Brain microvascular endothelial cell (primary cell): ENCODE measurements around the gene MAMSTR.

Experiments used
- DNase-seq: peaks from one replicate; pipeline ENCODE4 v3.0.0-alpha.2; 2020
- H3K27ac ChIP-seq: fragments of 250-450 bp; sonication (Bioruptor Pico); 2 replicates; pipeline ENCODE4 v1.5.1; 2020; ENCODE audit warnings: mild to moderate bottlenecking, moderate library complexity
- H3K27me3 ChIP-seq: fragments of 250-450 bp; sonication (Bioruptor Pico); replicated peaks from 2 replicates; pipeline ENCODE4 v1.5.1; 2020; ENCODE audit warnings: mild to moderate bottlenecking
- H3K36me3 ChIP-seq: fragments of 250-450 bp; sonication (Bioruptor Pico); replicated peaks from 2 replicates; pipeline ENCODE4 v1.5.1; 2020; ENCODE audit warnings: mild to moderate bottlenecking
- H3K4me3 ChIP-seq: 2 replicates; pipeline ENCODE4 v1.5.1; 2011; ENCODE audit warnings: low read depth, mild to moderate bottlenecking, control low read depth, low read length, moderate library complexity
- in situ Hi-C: cut with HindIII; loops from 2 replicates; pipeline ENCODE4 v1.10.0; 2017; ENCODE audit warnings: low sequenced_read_pairs, low pct_ligation_motif_present
- TF ChIP-seq, protein P1 (sequence below): IDR thresholded peaks from 2 replicates; pipeline ENCODE4 v1.5.1; 2011; ENCODE audit warnings: low read depth, mild to moderate bottlenecking, moderate library complexity, low read length, control low read depth, inconsistent platforms; ENCODE audit errors: missing control alignments

The MAMSTR gene

DNA sequence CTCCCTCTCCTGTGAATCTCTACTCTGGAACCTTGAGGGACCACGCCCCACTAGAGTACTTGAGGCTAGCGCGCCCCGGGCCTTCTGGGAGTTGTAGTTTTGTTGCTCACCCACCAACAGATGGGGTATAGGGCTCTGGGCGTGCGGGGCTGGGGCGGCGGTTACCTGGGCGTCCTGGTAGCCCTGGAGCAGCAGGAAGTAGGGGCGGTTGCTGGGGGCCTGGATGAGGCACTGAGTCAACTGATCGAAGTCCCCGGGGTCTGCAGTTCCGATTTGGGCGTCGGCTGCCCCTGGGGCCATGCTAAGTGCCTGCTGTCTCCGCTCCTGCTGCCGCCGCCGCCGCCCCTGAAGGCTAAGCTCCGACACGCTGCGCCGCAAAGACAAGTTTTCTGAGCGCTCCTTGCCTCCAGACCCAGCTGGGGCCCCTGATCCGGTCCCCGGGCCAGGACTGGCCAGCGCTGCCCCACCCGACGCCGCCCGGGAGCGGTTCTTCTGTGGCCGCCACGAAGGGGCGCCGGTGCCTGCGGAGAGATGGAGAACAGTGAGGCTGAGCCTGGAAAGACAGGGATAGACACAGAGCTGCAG is 15.6 kb upstream of the MAMSTR start:
- DNase-seq, result no peak
- Histone ChIP-seq H3K4me3 (peak overlapping the region; percentile 46), H3K27ac (no peak overlapping the region), H3K36me3 (no peaks in the 10 kb centered on the region), H3K27me3 (peaks cover 6% of the 10 kb centered on the region)
- TF ChIP-seq, protein P1, sequence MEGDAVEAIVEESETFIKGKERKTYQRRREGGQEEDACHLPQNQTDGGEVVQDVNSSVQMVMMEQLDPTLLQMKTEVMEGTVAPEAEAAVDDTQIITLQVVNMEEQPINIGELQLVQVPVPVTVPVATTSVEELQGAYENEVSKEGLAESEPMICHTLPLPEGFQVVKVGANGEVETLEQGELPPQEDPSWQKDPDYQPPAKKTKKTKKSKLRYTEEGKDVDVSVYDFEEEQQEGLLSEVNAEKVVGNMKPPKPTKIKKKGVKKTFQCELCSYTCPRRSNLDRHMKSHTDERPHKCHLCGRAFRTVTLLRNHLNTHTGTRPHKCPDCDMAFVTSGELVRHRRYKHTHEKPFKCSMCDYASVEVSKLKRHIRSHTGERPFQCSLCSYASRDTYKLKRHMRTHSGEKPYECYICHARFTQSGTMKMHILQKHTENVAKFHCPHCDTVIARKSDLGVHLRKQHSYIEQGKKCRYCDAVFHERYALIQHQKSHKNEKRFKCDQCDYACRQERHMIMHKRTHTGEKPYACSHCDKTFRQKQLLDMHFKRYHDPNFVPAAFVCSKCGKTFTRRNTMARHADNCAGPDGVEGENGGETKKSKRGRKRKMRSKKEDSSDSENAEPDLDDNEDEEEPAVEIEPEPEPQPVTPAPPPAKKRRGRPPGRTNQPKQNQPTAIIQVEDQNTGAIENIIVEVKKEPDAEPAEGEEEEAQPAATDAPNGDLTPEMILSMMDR, result no peak
- in situ Hi-C loops, result no loop called here

DNA sequence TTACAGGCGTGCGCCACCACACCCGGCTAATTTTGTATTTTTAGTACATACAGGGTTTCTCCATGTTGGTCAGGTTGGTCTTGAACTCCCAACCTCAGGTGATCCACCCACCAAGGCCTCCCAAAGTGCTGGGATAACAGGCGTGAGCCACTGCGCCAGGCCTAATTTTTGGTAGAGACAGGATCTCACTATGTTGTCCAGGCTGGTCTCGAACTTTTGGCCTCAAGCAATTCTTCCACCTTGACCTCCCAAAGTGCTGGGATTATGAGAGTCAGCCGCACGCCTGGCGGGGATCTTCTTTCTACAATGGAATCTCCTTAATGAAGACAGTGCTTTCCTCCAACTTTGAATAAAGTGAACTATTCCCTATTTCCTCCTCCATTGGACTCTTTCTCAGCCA is 15.1 kb upstream of the MAMSTR start:
- Histone ChIP-seq H3K4me3 (no peak overlapping the region), H3K36me3 (no peaks in the 10 kb centered on the region), H3K27ac (no peak overlapping the region), H3K27me3 (peaks cover 4% of the 10 kb centered on the region)
- no peak for DNase-seq
- TF ChIP-seq, protein P1, result no peak
- in situ Hi-C loops, result no loop called here

DNA sequence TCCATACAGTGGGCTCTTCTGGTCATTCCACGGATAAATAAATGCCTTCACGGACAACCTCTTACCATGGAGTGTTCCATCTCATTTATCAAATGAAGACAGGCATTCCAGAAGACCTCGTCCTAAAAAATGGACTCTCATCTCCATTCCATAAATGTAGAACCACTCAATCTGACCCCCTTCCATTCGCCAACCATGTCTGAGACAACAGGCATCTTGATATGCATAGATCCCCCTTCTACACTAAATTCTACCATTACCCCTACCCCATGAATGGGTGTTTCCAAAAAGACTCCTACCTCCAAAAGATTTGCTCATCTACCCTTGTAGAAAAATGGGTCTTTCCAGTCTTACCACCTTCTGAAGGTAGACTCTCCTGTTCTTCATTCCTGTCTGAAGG is 11.9 kb upstream of the MAMSTR start:
- TF ChIP-seq, protein P1, result no peak
- DNase-seq, result no peak
- in situ Hi-C loops, result no loop called here
- Histone ChIP-seq H3K27me3 (no peaks in the 10 kb centered on the region), H3K27ac (no peak overlapping the region), H3K4me3 (no peak overlapping the region), H3K36me3 (no peaks in the 10 kb centered on the region)

DNA sequence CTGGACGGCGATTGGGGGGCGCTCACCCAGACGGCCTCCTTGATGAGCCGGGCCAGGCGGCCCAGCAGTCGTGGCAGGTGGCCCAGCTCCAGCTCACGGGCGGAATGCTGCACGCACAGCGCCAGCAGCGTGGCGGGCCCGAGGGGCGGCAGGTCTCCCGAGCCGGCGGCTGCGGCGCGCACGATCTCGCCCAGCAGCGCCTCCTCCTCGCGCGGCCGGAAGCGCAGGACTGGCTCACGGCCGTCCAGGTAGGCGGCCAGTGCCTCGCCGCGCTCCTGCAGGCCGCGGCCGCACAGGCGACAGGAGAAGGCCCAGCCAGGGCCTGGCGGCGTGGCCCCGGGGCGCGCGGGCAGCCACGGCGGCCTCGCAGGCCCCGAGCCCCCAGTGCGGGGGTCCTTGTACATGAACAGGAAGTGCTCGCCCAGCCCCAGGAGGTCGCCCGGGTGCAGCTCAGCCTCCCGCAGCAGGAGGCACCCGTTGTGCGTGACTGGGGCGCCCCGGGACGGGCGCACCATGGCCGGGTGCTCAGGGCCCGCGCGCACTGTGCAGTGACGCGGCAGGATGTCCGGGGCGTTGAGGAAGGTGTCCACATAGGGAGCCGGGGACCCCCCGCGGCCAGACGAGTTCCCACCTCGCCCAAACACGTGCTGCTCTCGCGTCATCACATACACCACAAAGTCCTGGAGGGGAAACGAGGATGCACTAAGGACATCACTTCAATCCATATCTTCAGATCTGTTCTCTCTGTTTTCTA is 9.6 kb upstream of the MAMSTR start:
- TF ChIP-seq, protein P1, result no peak
- no peak for DNase-seq
- H3K36me3 ChIP-seq, result no peaks in the 10 kb centered on the region
- peak overlapping the region; percentile 26 for H3K4me3 ChIP-seq
- no peak overlapping the region for H3K27ac ChIP-seq
- no peaks in the 10 kb centered on the region for H3K27me3 ChIP-seq
- in situ Hi-C loops, result no loop called here

DNA sequence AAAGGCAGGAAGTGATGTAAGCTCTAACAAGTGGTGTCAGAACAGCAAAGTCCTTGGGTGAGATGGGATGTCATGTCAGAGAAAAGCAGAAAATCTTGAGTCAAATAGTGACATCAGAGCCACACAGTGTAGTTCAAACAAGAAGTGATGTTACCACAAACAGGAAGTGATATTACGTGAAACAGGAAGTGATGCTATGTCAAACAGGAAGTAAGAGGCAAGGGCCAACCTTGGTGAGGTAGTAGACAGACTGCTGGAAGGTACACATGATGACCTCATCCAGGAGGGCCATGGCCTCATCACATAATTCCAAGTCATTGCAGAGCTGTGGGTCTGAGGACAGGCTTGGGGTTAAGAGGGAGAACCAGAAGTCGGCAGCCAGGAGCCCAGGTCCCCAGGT is 7.0 kb upstream of the MAMSTR start:
- Histone ChIP-seq H3K27me3 (no peaks in the 10 kb centered on the region), H3K27ac (no peak overlapping the region), H3K4me3 (no peak overlapping the region), H3K36me3 (no peaks in the 10 kb centered on the region)
- in situ Hi-C loops, result no loop called here
- TF ChIP-seq, protein P1, result no peak
- DNase-seq, result no peak
